Endothelial cell of umbilical vein (primary cell): ENCODE measurements around the gene USE1. TPM values are rescaled to one million over a fixed set of nuclear protein-coding genes. Genes with fewer than 3 reads are reported as not detected.

Source experiments
- BruUV-seq: library from RNA; stranded (reverse); fragments of 400-500 nt; replicated peaks from 2 replicates; lab custom pipeline; 2021; lab: Mats Ljungman, UMichigan
- CTCF ChIA-PET: fragments of 300-600, 350-600 bp; sonication (Branson Sonifier 250); formaldehyde crosslinking; loops from one replicate; lab custom pipeline; 2021; ENCODE audit warnings: antibody characterized with exemption, inconsistent platforms; lab: Charles Lee
- POLR2A ChIA-PET: fragments of 300-600, 350-600 bp; sonication (Branson Sonifier 250); formaldehyde crosslinking; loops from one replicate; lab custom pipeline; 2021; ENCODE audit warnings: antibody characterized with exemption, inconsistent platforms; lab: Charles Lee
- DNase-seq: peaks from one replicate; pipeline ENCODE4 v3.0.0-alpha.2; 2011; ENCODE audit warnings: low read depth, low spot score
- FAIRE-seq: peaks from 2 replicates; lab custom pipeline; 2011; peaks lifted over from hg19 to GRCh38; lab: Jason Lieb, UNC
- H2AFZ ChIP-seq: 2 replicates; pipeline ENCODE4 v1.6.0; 2012; ENCODE audit warnings: low read depth, low read length, control low read depth, inconsistent platforms
- H3K27ac ChIP-seq: 2 replicates; pipeline ENCODE4 v1.5.1; 2011; ENCODE audit warnings: low read depth, mild to moderate bottlenecking, control low read depth, low read length, moderate library complexity; ENCODE audit not compliant: insufficient read depth
- H3K27me3 ChIP-seq, 2 experiments: 2 replicates each; pipeline versions ENCODE4 v1.6.0 to v1.6.1; 2011; ENCODE audit warnings: low read length in 2 of 2, mixed read lengths in 1 of 2; ENCODE audit not compliant: control insufficient read depth in 2 of 2, insufficient read depth in 2 of 2
- H3K36me3 ChIP-seq, 2 experiments: 2 replicates in 1 of 2; 3 replicates in 1 of 2; pipeline ENCODE4 v1.5.1; 2011; ENCODE audit warnings: low read length in 2 of 2, mild to moderate bottlenecking in 1 of 2, moderate library complexity in 1 of 2; ENCODE audit not compliant: control insufficient read depth in 2 of 2, insufficient read depth in 2 of 2; ENCODE audit errors: extremely low read depth in 1 of 2
- H3K4me1 ChIP-seq: 3 replicates; pipeline ENCODE4 v1.5.1; 2011; ENCODE audit warnings: mild to moderate bottlenecking, low read length; ENCODE audit not compliant: control insufficient read depth, insufficient read depth; ENCODE audit errors: extremely low read depth
- H3K4me2 ChIP-seq: 2 replicates; pipeline ENCODE4 v1.6.1; 2011; ENCODE audit warnings: low read length, control low read depth, mixed read lengths; ENCODE audit not compliant: insufficient read depth
- H3K4me3 ChIP-seq, 3 experiments: fragments of 200-600 bp in 1 of 3; sonication (generic), shearing (Covaris generic) in 1 of 3; replicated peaks in 1 of 3; 2 replicates each; pipeline ENCODE4 v1.5.1; 2011 to 2016; ENCODE audit warnings: control low read depth in 3 of 3, low read length in 3 of 3, mild to moderate bottlenecking in 2 of 3, inconsistent platforms in 1 of 3, low read depth in 1 of 3, moderate library complexity in 1 of 3; ENCODE audit not compliant: insufficient read depth in 1 of 3
- H3K79me2 ChIP-seq: 2 replicates; pipeline ENCODE4 v1.6.0; 2012; ENCODE audit warnings: low read length, inconsistent platforms; ENCODE audit not compliant: control insufficient read depth, insufficient read depth
- H3K9ac ChIP-seq: replicated peaks from 2 replicates; pipeline ENCODE3; 2011; ENCODE audit warnings: low read length, control low read depth; ENCODE audit not compliant: insufficient read depth; ENCODE audit errors: extremely low read depth
- H3K9me1 ChIP-seq: replicated peaks from 3 replicates; pipeline ENCODE4 v1.6.0; 2011; ENCODE audit warnings: mild to moderate bottlenecking, low read length; ENCODE audit not compliant: control insufficient read depth, insufficient read depth; ENCODE audit errors: extremely low read depth
- H3K9me3 ChIP-seq: replicated peaks from 2 replicates; pipeline ENCODE4 v1.5.1; 2012; ENCODE audit warnings: low read length, inconsistent platforms; ENCODE audit not compliant: control insufficient read depth, insufficient read depth
- H4K20me1 ChIP-seq: replicated peaks from 2 replicates; pipeline ENCODE3; 2011; ENCODE audit warnings: mild to moderate bottlenecking, low read length; ENCODE audit not compliant: control insufficient read depth, insufficient read depth; ENCODE audit errors: extremely low read depth
- CTCF ChIP-seq, 2 donors: IDR thresholded peaks; 1 replicate in 1 of 2; 2 replicates in 1 of 2; pipeline ENCODE4 v1.5.1; 2011; ENCODE audit warnings: low read length in 2 of 2, mild to moderate bottlenecking in 2 of 2, moderate library complexity in 2 of 2, control low read depth in 1 of 2, inconsistent platforms in 1 of 2, low read depth in 1 of 2; ENCODE audit not compliant: insufficient read depth in 1 of 2; ENCODE audit errors: extremely low read depth in 1 of 2
- EZH2 ChIP-seq: IDR thresholded peaks from 2 replicates; pipeline ENCODE4 v1.6.1; 2012; ENCODE audit warnings: borderline replicate concordance, low read depth, mild to moderate bottlenecking, moderate library complexity, low read length, inconsistent platforms; ENCODE audit not compliant: severe bottlenecking
- GATA2 ChIP-seq: IDR thresholded peaks from 2 replicates; pipeline ENCODE4 v1.7.0; 2011; ENCODE audit warnings: low read depth, mild to moderate bottlenecking, moderate library complexity, mixed read lengths, low read length; ENCODE audit not compliant: insufficient read length, insufficient read depth
- JUN ChIP-seq: IDR thresholded peaks from 2 replicates; pipeline ENCODE4 v1.6.1; 2011; ENCODE audit warnings: borderline replicate concordance, low read depth; ENCODE audit not compliant: insufficient read length, insufficient read depth
- MAX ChIP-seq: IDR thresholded peaks from 2 replicates; pipeline ENCODE4 v1.6.1; 2011; ENCODE audit not compliant: insufficient read depth, insufficient read length
- MYC ChIP-seq: IDR thresholded peaks from one replicate; pipeline ENCODE4 v1.6.1; 2011; ENCODE audit warnings: mild to moderate bottlenecking, low read depth, low read length
- POLR2A ChIP-seq: IDR thresholded peaks from 2 replicates; pipeline ENCODE4 v1.6.1; 2012; ENCODE audit warnings: low read depth, mild to moderate bottlenecking, control low read depth, low read length
- POLR2AphosphoS5 ChIP-seq: IDR thresholded peaks from 2 replicates; pipeline ENCODE4 v1.6.1; 2012; ENCODE audit warnings: low read depth, mild to moderate bottlenecking, control low read depth, low read length, moderate library complexity; ENCODE audit not compliant: insufficient read depth
- dilution Hi-C: fragments of 300-500 bp; cut with MboI; formaldehyde crosslinking; loops from one replicate; pipeline ENCODE4 v1.15.0; 2019; ENCODE audit warnings: low sequenced_read_pairs; ENCODE audit not compliant: extremely low pct_ligation_motif_present
- intact Hi-C: fragments of 100-400 bp; cut with micrococcal nuclease; formaldehyde crosslinking; loops from one replicate; pipeline ENCODE4 v1.10.0; 2022
- polyA plus RNA-seq, 4 experiments: library from polyadenylated mRNA; depleted of rRNA in 3 of 4; stranded (reverse) in 3 of 4; unstranded in 1 of 4; fragments of >200 nt; gene quantifications; 2 replicates each; pipeline versions ENCODE4 v1.2.1 to v1.2.3, GENCODE V29; 2011 to 2012; ENCODE audit warnings: missing spikeins in 1 of 4
- total RNA-seq: library from RNA; stranded (reverse); gene quantifications from 2 replicates; pipeline ENCODE4 v1.2.3, GENCODE V29; 2021

USE1 gene
- total and polyA plus RNA-seq, 2 donors (not counting 3 experiments of a cell fraction or from before 2014, with no cell fraction given): 21.3 to 27.6 TPM

- Histone ChIP-seq H3K4me3 (no peak overlapping the region), H3K36me3 (peaks cover 10 to 57% of the 10 kb centered on the region in 2 experiments), H3K4me2 (no peak overlapping the region), H3K9me1 (no peaks in the 10 kb centered on the region), H3K9me3 (no peaks in the 10 kb centered on the region), H4K20me1 (no peaks in the 10 kb centered on the region), H3K4me1 (no peaks in the 10 kb centered on the region), H3K9ac (no peak overlapping the region), H2AFZ (no peak overlapping the region), H3K27ac (no peak overlapping the region), H3K79me2 (no peaks in the 10 kb centered on the region), H3K27me3 (no peaks in the 10 kb centered on the region)
- ChIA-PET CTCF (interaction anchor here (1.2 kb wide), 1 partner anchor 37 kb away, joined by 3 read pairs; no protein-coding TSS in a partner anchor), POLR2A (interaction anchor here (0.7 kb wide), 1 partner anchor 46 kb away, joined by 3 read pairs; no protein-coding TSS in a partner anchor)
- dilution Hi-C loops (no loop called here), intact Hi-C loops (no loop called here)
- BruUV-seq: no TSS peak
- TF ChIP-seq POLR2A: no peak
- TF ChIP-seq MAX: no peak
- TF ChIP-seq CTCF (IDR thresholded peaks at IDR 0.05; ENCODE audit: extremely low read depth in 1 of 2, insufficient read depth in 1 of 2, low read depth in 1 of 2, low read length in 2 of 2): no peak
- no peak for TF ChIP-seq POLR2AphosphoS5
- no peak for TF ChIP-seq MYC
- TF ChIP-seq GATA2: no peak
- TF ChIP-seq EZH2: no peak
- TF ChIP-seq JUN: no peak
- no peak for DNase-seq
- FAIRE-seq: no peak
Measured at GRCh38 chr19:17202713-17203112, 12.4 kb upstream of the USE1 start.
